ENCODE data around the gene ANO3.

Gene ANO3

DNA sequence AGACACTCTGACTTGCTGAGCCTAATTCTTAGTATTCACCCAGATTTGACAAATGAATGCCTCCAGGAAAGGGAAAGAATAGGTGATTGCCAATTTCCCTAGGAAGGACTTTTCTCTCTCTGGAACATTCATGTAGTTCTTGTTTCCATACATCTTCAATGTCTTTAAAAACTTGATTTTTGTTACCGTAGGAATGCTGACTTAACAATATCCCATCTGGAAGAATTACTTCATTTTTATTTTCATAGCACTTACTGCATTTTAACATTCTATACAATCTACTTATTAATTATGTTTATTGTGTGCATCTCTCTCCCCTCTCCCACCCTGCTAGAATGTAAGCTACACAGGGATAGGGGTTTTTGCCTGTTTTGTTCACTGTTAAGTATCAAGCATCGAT is 323.4 kb downstream of the ANO3 start:
- H3K4me3 ChIP-seq (ENCODE audit: low read depth, low read length), result no peak overlapping the region
- DNase-seq (ENCODE audit: low read depth), result no peak
- TF ChIP-seq POLR2A (IDR thresholded peaks at IDR 0.05; ENCODE audit: extremely low read depth, insufficient read length), result no peak
- no peak for TF ChIP-seq MYC (IDR thresholded peaks at IDR 0.05; ENCODE audit: low read depth, low read length)
- TF ChIP-seq, protein P1, sequence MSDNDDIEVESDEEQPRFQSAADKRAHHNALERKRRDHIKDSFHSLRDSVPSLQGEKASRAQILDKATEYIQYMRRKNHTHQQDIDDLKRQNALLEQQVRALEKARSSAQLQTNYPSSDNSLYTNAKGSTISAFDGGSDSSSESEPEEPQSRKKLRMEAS (IDR thresholded peaks at IDR 0.05; ENCODE audit: low read depth, low read length), result no peak

DNA sequence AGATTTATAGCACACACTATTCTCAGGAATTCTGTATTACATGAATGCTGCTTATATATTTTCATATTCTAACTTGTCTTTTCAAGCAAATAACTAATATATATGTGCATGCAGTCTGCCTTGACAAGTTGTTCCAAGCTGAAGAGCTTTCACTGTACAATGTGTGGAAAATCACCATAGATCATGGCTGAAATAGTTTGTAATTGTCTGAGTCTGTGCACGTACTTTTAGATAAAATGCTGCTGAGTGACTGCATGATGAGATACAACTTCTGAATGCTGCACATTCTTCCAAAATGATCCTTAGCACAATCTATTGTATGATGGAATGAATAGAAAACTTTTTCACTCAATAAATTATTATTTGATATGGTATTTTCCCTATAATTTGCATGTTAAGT is 331.0 kb downstream of the ANO3 start:
- DNase-seq (ENCODE audit: low read depth), result no peak
- TF ChIP-seq, protein P1 (IDR thresholded peaks at IDR 0.05; ENCODE audit: low read depth, low read length), result no peak
- TF ChIP-seq, protein P2, sequence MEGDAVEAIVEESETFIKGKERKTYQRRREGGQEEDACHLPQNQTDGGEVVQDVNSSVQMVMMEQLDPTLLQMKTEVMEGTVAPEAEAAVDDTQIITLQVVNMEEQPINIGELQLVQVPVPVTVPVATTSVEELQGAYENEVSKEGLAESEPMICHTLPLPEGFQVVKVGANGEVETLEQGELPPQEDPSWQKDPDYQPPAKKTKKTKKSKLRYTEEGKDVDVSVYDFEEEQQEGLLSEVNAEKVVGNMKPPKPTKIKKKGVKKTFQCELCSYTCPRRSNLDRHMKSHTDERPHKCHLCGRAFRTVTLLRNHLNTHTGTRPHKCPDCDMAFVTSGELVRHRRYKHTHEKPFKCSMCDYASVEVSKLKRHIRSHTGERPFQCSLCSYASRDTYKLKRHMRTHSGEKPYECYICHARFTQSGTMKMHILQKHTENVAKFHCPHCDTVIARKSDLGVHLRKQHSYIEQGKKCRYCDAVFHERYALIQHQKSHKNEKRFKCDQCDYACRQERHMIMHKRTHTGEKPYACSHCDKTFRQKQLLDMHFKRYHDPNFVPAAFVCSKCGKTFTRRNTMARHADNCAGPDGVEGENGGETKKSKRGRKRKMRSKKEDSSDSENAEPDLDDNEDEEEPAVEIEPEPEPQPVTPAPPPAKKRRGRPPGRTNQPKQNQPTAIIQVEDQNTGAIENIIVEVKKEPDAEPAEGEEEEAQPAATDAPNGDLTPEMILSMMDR (IDR thresholded peaks at IDR 0.05; ENCODE audit: low read depth, low read length), result no peak
- TF ChIP-seq MYC (IDR thresholded peaks at IDR 0.05; ENCODE audit: low read depth, low read length) (no peak), POLR2A (IDR thresholded peaks at IDR 0.05; ENCODE audit: extremely low read depth, insufficient read length) (no peak)
- H3K4me3 ChIP-seq (ENCODE audit: low read depth, low read length), result no peak overlapping the region

DNA sequence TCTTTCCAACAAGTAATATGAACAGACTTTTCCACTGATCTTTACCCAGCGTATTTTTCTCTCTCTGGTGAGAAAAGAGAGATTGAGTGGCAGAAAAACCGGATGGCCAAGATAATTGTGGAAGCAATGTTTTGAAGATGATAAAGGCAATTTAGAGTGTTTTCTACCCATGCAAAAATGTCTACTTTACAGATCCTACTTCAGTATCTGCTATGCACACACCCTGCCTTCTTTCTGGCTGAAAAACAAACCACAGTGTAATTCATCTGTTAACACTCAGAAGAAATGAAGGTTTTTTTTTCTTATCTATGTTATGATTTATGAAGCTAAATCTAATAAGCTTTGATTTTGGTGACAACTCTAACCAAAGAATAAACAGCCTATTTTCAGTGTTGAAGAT is 333.1 kb downstream of the ANO3 start:
- TF ChIP-seq, protein P2 (IDR thresholded peaks at IDR 0.05; ENCODE audit: low read depth, low read length), result no peak
- TF ChIP-seq, protein P1 (IDR thresholded peaks at IDR 0.05; ENCODE audit: low read depth, low read length), result no peak
- no peak for DNase-seq (ENCODE audit: low read depth)
- no peak overlapping the region for H3K4me3 ChIP-seq (ENCODE audit: low read depth, low read length)

DNA sequence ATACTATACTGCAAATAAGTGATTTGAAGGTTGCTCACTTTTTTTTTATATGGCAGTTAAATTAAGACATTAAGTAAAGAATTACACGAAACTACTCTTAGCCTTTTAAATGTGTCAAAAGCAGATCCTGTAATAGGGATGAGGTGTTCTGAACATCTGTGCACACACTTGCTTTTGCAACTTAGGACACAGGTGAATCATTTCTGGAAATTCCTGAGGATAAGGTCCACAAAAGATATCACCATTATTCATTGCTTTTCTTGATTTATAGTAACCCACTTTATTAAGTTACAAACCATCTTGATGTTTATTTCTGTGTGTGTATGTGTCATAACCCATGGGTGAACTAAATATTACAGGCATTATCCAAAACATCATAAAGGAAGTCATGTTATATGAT is 334.0 kb downstream of the ANO3 start:
- DNase-seq (ENCODE audit: low read depth), result no peak
- H3K4me3 ChIP-seq (ENCODE audit: low read depth, low read length), result no peak overlapping the region
- TF ChIP-seq POLR2A (IDR thresholded peaks at IDR 0.05; ENCODE audit: extremely low read depth, insufficient read length) (no peak), MYC (IDR thresholded peaks at IDR 0.05; ENCODE audit: low read depth, low read length) (no peak)
- TF ChIP-seq, protein P1 (IDR thresholded peaks at IDR 0.05; ENCODE audit: low read depth, low read length), result no peak
- TF ChIP-seq, protein P2 (IDR thresholded peaks at IDR 0.05; ENCODE audit: low read depth, low read length), result no peak

DNA sequence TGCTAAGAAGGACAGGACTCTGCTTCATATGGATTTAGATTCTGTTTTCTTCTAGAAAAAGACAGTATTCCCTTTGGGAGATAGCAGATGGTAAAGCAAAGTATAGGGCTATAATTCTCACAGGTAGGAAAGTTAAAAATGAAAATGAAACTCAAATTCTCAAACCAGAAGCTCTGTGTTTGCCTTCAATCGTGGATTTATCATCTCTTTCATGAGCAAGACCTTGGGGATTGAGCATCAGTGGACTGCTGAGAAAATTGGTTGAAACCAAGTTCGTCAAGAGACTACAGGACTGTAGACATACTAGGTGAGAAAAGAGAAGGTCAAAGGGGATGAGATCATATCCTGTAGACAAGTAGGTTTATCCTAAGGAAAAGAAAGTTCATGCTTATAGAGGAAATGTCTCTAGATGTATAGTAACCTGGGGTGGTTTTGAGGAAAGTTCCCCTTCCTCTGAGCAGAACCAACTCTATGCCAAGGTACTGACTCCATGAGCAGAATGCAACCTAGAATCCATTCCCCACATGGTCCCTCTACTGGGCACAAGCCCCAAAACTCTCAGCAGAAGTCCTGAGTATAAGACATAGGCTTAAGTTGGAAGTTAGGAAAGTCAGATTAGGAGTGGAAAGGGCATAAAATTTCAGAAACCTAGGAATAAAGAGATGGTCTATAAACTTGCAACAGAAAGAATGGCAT is 343.5 kb downstream of the ANO3 start:
- TF ChIP-seq MYC (IDR thresholded peaks at IDR 0.05; ENCODE audit: low read depth, low read length) (no peak), POLR2A (IDR thresholded peaks at IDR 0.05; ENCODE audit: extremely low read depth, insufficient read length) (no peak)
- TF ChIP-seq, protein P1 (IDR thresholded peaks at IDR 0.05; ENCODE audit: low read depth, low read length), result no peak
- TF ChIP-seq, protein P2 (IDR thresholded peaks at IDR 0.05; ENCODE audit: low read depth, low read length), result no peak
- no peak for DNase-seq (ENCODE audit: low read depth)
- no peak overlapping the region for H3K4me3 ChIP-seq (ENCODE audit: low read depth, low read length)

DNA sequence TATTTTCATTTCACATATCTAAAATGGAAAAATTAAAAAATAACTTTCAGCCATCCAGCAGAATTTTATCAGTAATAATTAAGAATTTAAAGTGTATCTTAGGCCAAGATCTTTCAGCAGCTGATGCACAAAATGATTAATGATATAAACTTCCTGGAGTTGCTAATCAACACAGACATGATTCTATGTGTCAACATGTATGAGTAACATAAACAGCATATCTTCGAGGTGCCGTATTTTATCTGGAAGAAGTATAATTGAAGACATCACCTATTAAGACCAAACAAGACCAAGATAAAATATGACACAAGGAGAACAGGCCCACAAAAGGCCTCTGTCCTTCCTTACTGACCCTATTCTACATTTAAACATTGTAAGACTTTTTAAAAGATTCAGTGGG is 344.7 kb downstream of the ANO3 start:
- DNase-seq (ENCODE audit: low read depth), result no peak
- TF ChIP-seq, protein P2 (IDR thresholded peaks at IDR 0.05; ENCODE audit: low read depth, low read length), result no peak
- TF ChIP-seq, protein P1 (IDR thresholded peaks at IDR 0.05; ENCODE audit: low read depth, low read length), result no peak
- no peak for TF ChIP-seq MYC (IDR thresholded peaks at IDR 0.05; ENCODE audit: low read depth, low read length)
- TF ChIP-seq POLR2A (IDR thresholded peaks at IDR 0.05; ENCODE audit: extremely low read depth, insufficient read length), result no peak
- H3K4me3 ChIP-seq (ENCODE audit: low read depth, low read length), result no peak overlapping the region

Data from NB4 (cell line).